ENCODE data around the gene CD53. TPM values are rescaled to one million over a fixed set of nuclear protein-coding genes. Genes with fewer than 3 reads are reported as not detected.

Gene CD53
- total RNA-seq, 1 donor from 2014 or later, result not detected

- Mint-ChIP-seq H3K4me1 (no peaks in the 10 kb centered on the region), H3K9me3 (no peaks in the 10 kb centered on the region), H3K4me3 (no peak overlapping the region), H3K27me3 (ENCODE audit: insufficient read depth, low read depth) (peaks cover 2% of the 10 kb centered on the region), H3K36me3 (no peaks in the 10 kb centered on the region), H3K27ac (no peak overlapping the region)
- Histone ChIP-seq H3K27me3 (no peaks in the 10 kb centered on the region), H3K4me1 (no peaks in the 10 kb centered on the region), H3K9ac (no peak overlapping the region), H3K4me3 (no peak overlapping the region), H3K4me2 (no peak overlapping the region), H3K79me2 (ENCODE audit: low read depth) (no peaks in the 10 kb centered on the region), H4K20me1 (ENCODE audit: low read depth) (no peaks in the 10 kb centered on the region), H3K27ac (no peak overlapping the region), H3K36me3 (no peaks in the 10 kb centered on the region), H3F3A (ENCODE audit: low read depth) (no peaks in the 10 kb centered on the region), H3K9me3 (ENCODE audit: low read depth) (no peaks in the 10 kb centered on the region), H2AFZ (replicated peaks) (no peak overlapping the region)
- TF ChIP-seq CTCF (IDR thresholded peaks at IDR 0.05) (no peak), EZH2 (IDR thresholded peaks at IDR 0.05) (no peak), EZH2phosphoT487 (IDR thresholded peaks at IDR 0.05) (no peak)
- DNase-seq (ENCODE audit: low spot score), result no peak
These were observed 31.0 kb downstream of the CD53 start for GRCh38 chr1:110903853-110904500.

GRCh38 chr1:110912784-110913183 is 39.8 kb downstream of the CD53 start:
- H3K9ac ChIP-seq, result no peak overlapping the region
- no peaks in the 10 kb centered on the region for H3K27me3 Mint-ChIP-seq (ENCODE audit: insufficient read depth, low read depth)
- H3K4me1 Mint-ChIP-seq, result no peaks in the 10 kb centered on the region
- H4K20me1 ChIP-seq (ENCODE audit: low read depth), result no peaks in the 10 kb centered on the region
- peaks cover 3% of the 10 kb centered on the region for H3K9me3 Mint-ChIP-seq
- no peak overlapping the region for H3K27ac ChIP-seq
- TF ChIP-seq CTCF (IDR thresholded peaks at IDR 0.05) (no peak), EZH2 (IDR thresholded peaks at IDR 0.05) (no peak), EZH2phosphoT487 (IDR thresholded peaks at IDR 0.05) (no peak)
- H3K4me1 ChIP-seq, result no peaks in the 10 kb centered on the region
- no peaks in the 10 kb centered on the region for H3K9me3 ChIP-seq (ENCODE audit: low read depth)
- no peak for DNase-seq (ENCODE audit: low spot score)
- H3K4me3 Mint-ChIP-seq, result no peak overlapping the region
- H3K36me3 ChIP-seq, result no peaks in the 10 kb centered on the region
- no peaks in the 10 kb centered on the region for H3K79me2 ChIP-seq (ENCODE audit: low read depth)
- H3K27me3 ChIP-seq, result no peaks in the 10 kb centered on the region
- no peak overlapping the region for H3K27ac Mint-ChIP-seq
- no peak overlapping the region for H3K4me2 ChIP-seq
- no peaks in the 10 kb centered on the region for H3F3A ChIP-seq (ENCODE audit: low read depth)
- H3K4me3 ChIP-seq, result no peak overlapping the region
- no peaks in the 10 kb centered on the region for H3K36me3 Mint-ChIP-seq
- H2AFZ ChIP-seq (replicated peaks), result no peak overlapping the region

GRCh38 chr1:110914676-110915075 is 41.7 kb downstream of the CD53 start:
- peaks cover 3% of the 10 kb centered on the region for H3K4me1 Mint-ChIP-seq
- DNase-seq (ENCODE audit: low spot score), result no peak
- Histone ChIP-seq H2AFZ (replicated peaks) (no peak overlapping the region), H3K9ac (no peak overlapping the region), H4K20me1 (ENCODE audit: low read depth) (no peaks in the 10 kb centered on the region), H3K79me2 (ENCODE audit: low read depth) (no peaks in the 10 kb centered on the region), H3K27me3 (no peaks in the 10 kb centered on the region), H3K4me3 (no peak overlapping the region), H3F3A (ENCODE audit: low read depth) (no peaks in the 10 kb centered on the region), H3K36me3 (no peaks in the 10 kb centered on the region), H3K27ac (no peak overlapping the region), H3K4me2 (no peak overlapping the region), H3K4me1 (no peaks in the 10 kb centered on the region), H3K9me3 (ENCODE audit: low read depth) (no peaks in the 10 kb centered on the region)
- H3K4me3 Mint-ChIP-seq, result no peak overlapping the region
- no peak overlapping the region for H3K27ac Mint-ChIP-seq
- no peaks in the 10 kb centered on the region for H3K27me3 Mint-ChIP-seq (ENCODE audit: insufficient read depth, low read depth)
- peaks cover 2% of the 10 kb centered on the region for H3K9me3 Mint-ChIP-seq
- TF ChIP-seq CTCF (IDR thresholded peaks at IDR 0.05) (no peak), EZH2phosphoT487 (IDR thresholded peaks at IDR 0.05) (no peak), EZH2 (IDR thresholded peaks at IDR 0.05) (no peak)
- H3K36me3 Mint-ChIP-seq, result no peaks in the 10 kb centered on the region
